Muscle layer of duodenum (tissue), 2 donors: ENCODE results near the gene DOK7.

ENCODE experiments used
- H3K27ac ChIP-seq: one replicate; pipeline ENCODE4 v1.7.0; 2013; ENCODE audit warnings: mild to moderate bottlenecking, low read length
- H3K27me3 ChIP-seq: one replicate; pipeline ENCODE4 v1.7.0; 2013; ENCODE audit warnings: low read depth, mild to moderate bottlenecking, control low read depth, low read length
- H3K36me3 ChIP-seq, 2 donors: one replicate each; pipeline ENCODE4 v1.7.0; 2013; ENCODE audit warnings: low read length in 2 of 2, control low read depth in 1 of 2, mild to moderate bottlenecking in 1 of 2; ENCODE audit not compliant: insufficient read depth in 2 of 2, control insufficient read depth in 1 of 2
- H3K4me1 ChIP-seq, 2 donors: one replicate each; pipeline ENCODE4 v1.7.0; 2013; ENCODE audit warnings: low read length in 2 of 2, mild to moderate bottlenecking in 2 of 2, control low read depth in 1 of 2, moderate library complexity in 1 of 2; ENCODE audit not compliant: insufficient read depth in 2 of 2, control insufficient read depth in 1 of 2
- H3K4me3 ChIP-seq, 2 donors: one replicate each; pipeline ENCODE4 v1.7.0; 2013; ENCODE audit warnings: low read length in 2 of 2, low read depth in 1 of 2, mild to moderate bottlenecking in 1 of 2
- H3K9me3 ChIP-seq, 2 donors: one replicate each; pipeline ENCODE4 v1.7.0; 2013; ENCODE audit warnings: low read length in 2 of 2, control low read depth in 1 of 2, mild to moderate bottlenecking in 1 of 2; ENCODE audit not compliant: control insufficient read depth in 1 of 2
- donor health status: healthy.

The DOK7 gene

GRCh38 chr4:3524920-3525319, 61.8 kb downstream of the DOK7 start:
- H3K4me3 ChIP-seq, result no peak overlapping the region
- no peak overlapping the region for H3K27ac ChIP-seq
- peaks cover 22 to 50% of the 10 kb centered on the region in 2 donors for H3K36me3 ChIP-seq
- H3K4me1 ChIP-seq, result peaks cover 2 to 3% of the 10 kb centered on the region in 2 donors
- H3K9me3 ChIP-seq, result no peaks in the 10 kb centered on the region
- no peaks in the 10 kb centered on the region for H3K27me3 ChIP-seq

GRCh38 chr4:3525532-3526430, 62.7 kb downstream of the DOK7 start:
- Histone ChIP-seq H3K4me3 (no peak overlapping the region), H3K4me1 (peaks cover 7 to 11% of the 10 kb centered on the region in 2 donors), H3K27ac (no peak overlapping the region), H3K27me3 (no peaks in the 10 kb centered on the region), H3K36me3 (peaks cover 20 to 41% of the 10 kb centered on the region in 2 donors), H3K9me3 (no peaks in the 10 kb centered on the region)

DNA sequence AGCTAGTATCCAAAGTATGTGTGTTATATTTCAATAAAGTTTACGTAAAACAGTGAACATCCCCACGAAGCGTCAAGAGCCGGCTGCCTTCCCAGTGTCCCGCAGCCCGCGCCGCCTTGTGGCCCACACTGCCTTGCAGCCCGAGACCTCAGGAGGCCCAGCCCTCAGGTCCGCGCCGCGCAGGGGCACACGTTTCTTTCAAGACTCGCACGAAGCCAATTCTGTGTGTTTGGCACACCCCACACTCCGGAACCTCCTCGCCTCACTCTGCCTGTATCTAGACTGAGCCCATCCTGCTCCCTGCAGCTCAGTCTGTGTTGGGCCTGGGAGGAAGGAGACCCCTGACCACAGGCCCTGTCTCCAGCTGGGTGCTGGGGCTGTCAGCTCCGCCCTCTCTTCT, 63.4 kb downstream of the DOK7 start:
- H3K27ac ChIP-seq, result no peak overlapping the region
- no peaks in the 10 kb centered on the region for H3K9me3 ChIP-seq
- H3K27me3 ChIP-seq, result no peaks in the 10 kb centered on the region
- peaks cover 14 to 18% of the 10 kb centered on the region in 2 donors for H3K4me1 ChIP-seq
- H3K4me3 ChIP-seq, result no peak overlapping the region
- peaks cover 13 to 34% of the 10 kb centered on the region in 2 donors for H3K36me3 ChIP-seq

- no peaks in the 10 kb centered on the region for H3K27me3 ChIP-seq
- H3K4me1 ChIP-seq, result peaks cover 14 to 20% of the 10 kb centered on the region in 2 donors
- H3K9me3 ChIP-seq, result no peaks in the 10 kb centered on the region
- H3K27ac ChIP-seq, result no peak overlapping the region
- H3K36me3 ChIP-seq, result peaks cover 12 to 27% of the 10 kb centered on the region in 2 donors
- no peak overlapping the region for H3K4me3 ChIP-seq
These were observed 64.2 kb downstream of the DOK7 start for GRCh38 chr4:3527101-3527913.

GRCh38 chr4:3527914-3528876, 65.1 kb downstream of the DOK7 start:
- no peak overlapping the region for H3K4me3 ChIP-seq
- no peaks in the 10 kb centered on the region for H3K9me3 ChIP-seq
- H3K27me3 ChIP-seq, result no peaks in the 10 kb centered on the region
- H3K36me3 ChIP-seq, result peaks cover 8 to 19% of the 10 kb centered on the region in 2 donors
- H3K4me1 ChIP-seq, result peaks cover 14 to 27% of the 10 kb centered on the region in 2 donors
- H3K27ac ChIP-seq, result no peak overlapping the region

DNA sequence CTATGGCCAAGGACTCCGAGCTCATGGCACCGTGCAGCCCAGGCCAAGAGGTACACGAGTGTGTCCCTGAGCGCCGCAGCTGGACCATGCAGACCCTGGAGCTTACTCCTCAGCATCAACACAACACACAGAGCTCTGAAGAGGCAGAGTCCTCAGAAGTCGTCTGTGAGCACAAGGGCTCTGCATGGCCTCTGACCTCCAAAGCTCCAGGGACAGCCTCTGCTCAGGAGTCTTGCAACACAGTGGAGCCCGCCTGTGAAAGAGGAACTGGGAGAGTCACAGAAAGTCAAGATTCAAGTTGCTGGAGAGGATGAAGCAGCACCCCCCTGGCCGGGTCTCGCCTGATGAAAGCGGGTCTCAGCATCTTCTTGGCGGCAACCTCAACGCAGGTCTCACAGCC, 66.3 kb downstream of the DOK7 start:
- H3K4me3 ChIP-seq, result no peak overlapping the region
- no peaks in the 10 kb centered on the region for H3K9me3 ChIP-seq
- H3K36me3 ChIP-seq, result peaks cover 4 to 7% of the 10 kb centered on the region in 2 donors
- H3K4me1 ChIP-seq, result peaks cover 14 to 27% of the 10 kb centered on the region in 2 donors
- no peak overlapping the region for H3K27ac ChIP-seq
- H3K27me3 ChIP-seq, result no peaks in the 10 kb centered on the region

DNA sequence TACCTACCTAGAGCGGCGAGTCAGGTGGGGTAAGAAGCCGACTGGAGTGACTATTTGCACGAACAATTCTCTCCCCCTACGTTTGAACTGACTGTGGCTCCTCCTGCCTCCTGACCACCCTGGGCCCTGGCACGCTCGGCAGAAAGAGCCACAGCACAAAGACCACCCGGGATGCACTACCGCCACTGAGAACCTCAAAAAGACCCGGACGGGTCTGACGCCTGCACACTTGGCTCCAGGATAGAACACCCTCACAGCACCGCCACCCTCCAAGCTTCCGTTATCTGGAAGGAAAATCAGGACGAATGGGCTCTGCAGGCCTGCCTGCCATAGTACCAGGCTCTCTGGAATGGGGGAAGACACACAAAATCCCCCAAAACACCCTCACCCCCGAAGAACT, 66.9 kb downstream of the DOK7 start:
- Histone ChIP-seq H3K4me3 (peak overlapping the region in 1 of 2 donors; percentile 95), H3K36me3 (no peaks in the 10 kb centered on the region), H3K27ac (no peak overlapping the region), H3K9me3 (no peaks in the 10 kb centered on the region), H3K4me1 (peaks cover 14 to 27% of the 10 kb centered on the region in 2 donors), H3K27me3 (no peaks in the 10 kb centered on the region)

GRCh38 chr4:3530663-3531254, 67.7 kb downstream of the DOK7 start:
- no peak overlapping the region for H3K27ac ChIP-seq
- no peaks in the 10 kb centered on the region for H3K36me3 ChIP-seq
- peaks cover 14 to 27% of the 10 kb centered on the region in 2 donors for H3K4me1 ChIP-seq
- peak overlapping the region; percentile 88 to 95 for H3K4me3 ChIP-seq
- H3K27me3 ChIP-seq, result no peaks in the 10 kb centered on the region
- H3K9me3 ChIP-seq, result no peaks in the 10 kb centered on the region

GRCh38 chr4:3531318-3531878, 68.3 kb downstream of the DOK7 start:
- peak overlapping the region; percentile 23 for H3K27ac ChIP-seq
- no peaks in the 10 kb centered on the region for H3K9me3 ChIP-seq
- no peaks in the 10 kb centered on the region for H3K36me3 ChIP-seq
- H3K4me3 ChIP-seq, result peak overlapping the region; percentile 88 to 95
- H3K4me1 ChIP-seq, result peaks cover 14 to 27% of the 10 kb centered on the region in 2 donors
- H3K27me3 ChIP-seq, result no peaks in the 10 kb centered on the region
